Astrocyte (in vitro differentiated cells and primary cell): ENCODE data around the gene ARHGEF17. TPM values are rescaled to one million over a fixed set of nuclear protein-coding genes. Genes with fewer than 3 reads are reported as not detected.

Source experiments
- DNase-seq: peaks from one replicate; pipeline ENCODE4 v3.0.0-alpha.2; 2010; ENCODE audit warnings: low read depth
- FAIRE-seq: peaks from 2 replicates; lab custom pipeline; 2011; peaks lifted over from hg19 to GRCh38; lab: Jason Lieb, UNC
- H2AFZ ChIP-seq: 2 replicates; pipeline ENCODE4 v1.6.0; 2012; ENCODE audit warnings: low read depth, low read length, inconsistent platforms
- H3K27ac ChIP-seq: 2 replicates; pipeline ENCODE4 v1.5.1; 2011; ENCODE audit warnings: low read depth, low read length, inconsistent platforms
- H3K27me3 ChIP-seq: 2 replicates; pipeline ENCODE4 v1.6.0; 2011; ENCODE audit warnings: low read length, inconsistent platforms; ENCODE audit not compliant: insufficient read depth
- H3K36me3 ChIP-seq: 2 replicates; pipeline ENCODE4 v1.5.1; 2011; ENCODE audit warnings: low read length, inconsistent platforms; ENCODE audit not compliant: insufficient read depth
- H3K4me1 ChIP-seq: 2 replicates; pipeline ENCODE4 v1.5.1; 2011; ENCODE audit warnings: low read length, inconsistent platforms; ENCODE audit not compliant: insufficient read depth
- H3K4me2 ChIP-seq: 2 replicates; pipeline ENCODE4 v1.6.0; 2012; ENCODE audit warnings: low read length, inconsistent platforms
- H3K4me3 ChIP-seq: 2 replicates; pipeline ENCODE4 v1.5.1; 2011; ENCODE audit warnings: low read depth, mild to moderate bottlenecking, low read length, inconsistent platforms; ENCODE audit not compliant: insufficient read depth
- H3K79me2 ChIP-seq: 2 replicates; pipeline ENCODE4 v1.6.0; 2012; ENCODE audit warnings: mild to moderate bottlenecking, low read length, inconsistent platforms; ENCODE audit not compliant: insufficient read depth
- H3K9ac ChIP-seq: 2 replicates; pipeline ENCODE4 v1.6.0; 2012; ENCODE audit warnings: mild to moderate bottlenecking, low read length, inconsistent platforms
- H3K9me3 ChIP-seq: 2 replicates; pipeline ENCODE4 v1.5.1; 2012; ENCODE audit warnings: low read depth, mild to moderate bottlenecking, low read length, inconsistent platforms; ENCODE audit not compliant: insufficient read depth
- H4K20me1 ChIP-seq: 2 replicates; pipeline ENCODE4 v1.6.0; 2012; ENCODE audit warnings: low read length, inconsistent platforms; ENCODE audit not compliant: insufficient read depth
- H3K27ac Mint-ChIP-seq: one replicate; pipeline ENCODE4 v1.8.0; 2021; ENCODE audit warnings: mild to moderate bottlenecking, mixed read lengths; ENCODE audit not compliant: unreplicated experiment
- H3K27me3 Mint-ChIP-seq: one replicate; pipeline ENCODE4 v1.8.0; 2021; ENCODE audit warnings: low read depth, mixed read lengths; ENCODE audit not compliant: unreplicated experiment
- H3K36me3 Mint-ChIP-seq: one replicate; pipeline ENCODE4 v1.8.0; 2021; ENCODE audit warnings: low read depth, mixed read lengths; ENCODE audit not compliant: unreplicated experiment
- H3K4me1 Mint-ChIP-seq: one replicate; pipeline ENCODE4 v1.8.0; 2021; ENCODE audit warnings: low read depth, mixed read lengths; ENCODE audit not compliant: unreplicated experiment
- H3K4me3 Mint-ChIP-seq: one replicate; pipeline ENCODE4 v1.8.0; 2021; ENCODE audit warnings: mild to moderate bottlenecking, moderate library complexity, mixed read lengths; ENCODE audit not compliant: unreplicated experiment
- H3K9me3 Mint-ChIP-seq: one replicate; pipeline ENCODE4 v1.8.0; 2021; ENCODE audit warnings: mild to moderate bottlenecking, mixed read lengths; ENCODE audit not compliant: unreplicated experiment
- EZH2 ChIP-seq: IDR thresholded peaks from 2 replicates; pipeline ENCODE4 v1.6.1; 2012; ENCODE audit warnings: mild to moderate bottlenecking, low read length, inconsistent platforms; ENCODE audit not compliant: insufficient read depth
- total RNA-seq: library from RNA; stranded (reverse); gene quantifications from 2 replicates; pipeline ENCODE4 v1.2.1, GENCODE V29; 2021
- TF ChIP-seq, protein P1 (sequence below): IDR thresholded peaks from 2 replicates; pipeline ENCODE4 v1.5.1; 2011; ENCODE audit warnings: low read depth, mild to moderate bottlenecking, inconsistent platforms, low read length, moderate library complexity; ENCODE audit not compliant: insufficient read depth

Gene ARHGEF17
- total RNA-seq, 1 donor from 2014 or later = 66.4 TPM

DNA sequence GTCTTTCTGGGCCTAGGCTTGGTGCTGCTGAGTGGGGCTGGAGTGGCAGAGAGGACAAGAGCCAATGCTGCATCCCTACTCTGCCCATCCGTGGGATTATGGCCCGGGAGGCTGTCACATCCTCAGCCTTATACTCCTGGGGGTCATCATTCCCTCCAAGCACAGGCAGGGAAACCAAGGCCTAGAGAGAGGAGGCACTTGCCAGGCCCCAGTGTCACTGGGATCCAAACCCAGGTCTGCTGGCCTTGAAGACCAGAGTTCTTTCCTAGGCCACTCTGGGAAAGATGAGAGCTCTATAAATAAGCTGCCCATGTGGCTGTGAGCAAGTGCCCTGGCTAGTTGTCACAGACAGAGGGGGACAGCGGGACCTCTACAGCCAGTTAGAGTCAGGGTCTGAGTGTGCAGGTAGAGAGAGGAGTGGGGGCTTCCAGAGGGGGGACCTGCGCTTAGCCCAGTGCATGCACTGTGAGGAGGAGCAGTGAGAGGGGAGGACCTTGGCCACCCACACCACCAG lies 72.9 kb downstream of the ARHGEF17 start:
- Mint-ChIP-seq H3K36me3 (no peaks in the 10 kb centered on the region), H3K9me3 (no peaks in the 10 kb centered on the region), H3K4me3 (no peak overlapping the region), H3K4me1 (peaks cover 9% of the 10 kb centered on the region), H3K27ac (no peak overlapping the region), H3K27me3 (no peaks in the 10 kb centered on the region)
- no peak overlapping the region for H2AFZ ChIP-seq
- no peak for TF ChIP-seq EZH2
- TF ChIP-seq, protein P1, sequence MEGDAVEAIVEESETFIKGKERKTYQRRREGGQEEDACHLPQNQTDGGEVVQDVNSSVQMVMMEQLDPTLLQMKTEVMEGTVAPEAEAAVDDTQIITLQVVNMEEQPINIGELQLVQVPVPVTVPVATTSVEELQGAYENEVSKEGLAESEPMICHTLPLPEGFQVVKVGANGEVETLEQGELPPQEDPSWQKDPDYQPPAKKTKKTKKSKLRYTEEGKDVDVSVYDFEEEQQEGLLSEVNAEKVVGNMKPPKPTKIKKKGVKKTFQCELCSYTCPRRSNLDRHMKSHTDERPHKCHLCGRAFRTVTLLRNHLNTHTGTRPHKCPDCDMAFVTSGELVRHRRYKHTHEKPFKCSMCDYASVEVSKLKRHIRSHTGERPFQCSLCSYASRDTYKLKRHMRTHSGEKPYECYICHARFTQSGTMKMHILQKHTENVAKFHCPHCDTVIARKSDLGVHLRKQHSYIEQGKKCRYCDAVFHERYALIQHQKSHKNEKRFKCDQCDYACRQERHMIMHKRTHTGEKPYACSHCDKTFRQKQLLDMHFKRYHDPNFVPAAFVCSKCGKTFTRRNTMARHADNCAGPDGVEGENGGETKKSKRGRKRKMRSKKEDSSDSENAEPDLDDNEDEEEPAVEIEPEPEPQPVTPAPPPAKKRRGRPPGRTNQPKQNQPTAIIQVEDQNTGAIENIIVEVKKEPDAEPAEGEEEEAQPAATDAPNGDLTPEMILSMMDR = no peak
- no peaks in the 10 kb centered on the region for H3K36me3 ChIP-seq
- DNase-seq (no peak), FAIRE-seq (no peak)
- H3K4me3 ChIP-seq = no peak overlapping the region
- no peaks in the 10 kb centered on the region for H3K9me3 ChIP-seq
- no peak overlapping the region for H3K27ac ChIP-seq
- H3K79me2 ChIP-seq = peaks cover 93% of the 10 kb centered on the region
- no peak overlapping the region for H3K4me2 ChIP-seq
- no peaks in the 10 kb centered on the region for H3K27me3 ChIP-seq
- no peak overlapping the region for H3K9ac ChIP-seq
- H4K20me1 ChIP-seq = peaks cover 83% of the 10 kb centered on the region
- H3K4me1 ChIP-seq = peaks cover 14% of the 10 kb centered on the region

DNA sequence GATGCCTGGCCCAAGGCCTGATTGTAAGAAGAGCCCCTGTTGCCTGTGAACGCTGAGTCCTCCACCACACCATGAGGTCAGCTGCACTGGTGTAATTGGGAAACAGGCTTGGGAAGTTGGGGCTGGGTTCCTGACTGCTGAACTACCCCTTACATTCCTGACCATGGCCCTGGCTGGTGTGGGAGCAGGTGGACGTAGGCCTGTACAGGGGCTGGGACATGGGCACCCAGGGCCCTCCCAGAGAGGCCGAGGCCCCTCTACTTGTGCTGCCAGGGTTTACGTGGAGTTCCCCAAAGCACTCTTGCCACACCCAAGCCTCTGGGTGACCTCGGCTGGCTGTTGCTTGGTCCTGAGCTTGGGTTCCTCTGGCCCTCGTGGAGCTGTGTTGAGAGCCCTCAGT lies 73.5 kb downstream of the ARHGEF17 start:
- H4K20me1 ChIP-seq = peaks cover 89% of the 10 kb centered on the region
- H3K9me3 Mint-ChIP-seq = no peaks in the 10 kb centered on the region
- no peak overlapping the region for H3K27ac ChIP-seq
- H3K36me3 ChIP-seq = no peaks in the 10 kb centered on the region
- peaks cover 9% of the 10 kb centered on the region for H3K4me1 Mint-ChIP-seq
- peaks cover 99% of the 10 kb centered on the region for H3K79me2 ChIP-seq
- no peaks in the 10 kb centered on the region for H3K36me3 Mint-ChIP-seq
- H3K4me3 Mint-ChIP-seq = no peak overlapping the region
- no peak overlapping the region for H3K9ac ChIP-seq
- no peaks in the 10 kb centered on the region for H3K27me3 ChIP-seq
- H3K4me3 ChIP-seq = no peak overlapping the region
- H3K27me3 Mint-ChIP-seq = no peaks in the 10 kb centered on the region
- H3K9me3 ChIP-seq = no peaks in the 10 kb centered on the region
- H2AFZ ChIP-seq = no peak overlapping the region
- peaks cover 14% of the 10 kb centered on the region for H3K4me1 ChIP-seq
- FAIRE-seq = no peak
- TF ChIP-seq, protein P1 = no peak
- TF ChIP-seq EZH2 = no peak
- DNase-seq = no peak
- no peak overlapping the region for H3K4me2 ChIP-seq
- no peak overlapping the region for H3K27ac Mint-ChIP-seq

DNA sequence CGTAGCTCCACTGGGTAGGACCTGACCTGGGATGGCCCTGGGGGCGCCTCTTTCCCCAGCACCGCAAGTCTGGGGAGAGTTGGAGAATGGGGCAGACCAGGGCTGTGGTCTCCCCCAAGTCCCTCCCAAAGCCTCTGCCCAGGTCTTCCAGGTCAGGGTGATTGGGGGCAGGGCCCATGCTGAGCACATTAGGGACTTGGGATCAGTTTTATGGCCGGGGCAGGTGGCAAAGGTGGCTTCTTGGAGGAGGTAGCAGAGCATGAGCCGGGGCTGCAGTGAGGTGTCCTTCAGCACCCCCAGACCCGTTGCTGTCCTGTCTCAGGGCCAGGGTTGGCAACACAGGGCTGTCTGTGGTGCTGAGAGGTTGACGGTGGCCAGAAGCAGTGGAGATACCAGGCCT lies 74.1 kb downstream of the ARHGEF17 start:
- no peaks in the 10 kb centered on the region for H3K27me3 ChIP-seq
- no peaks in the 10 kb centered on the region for H3K9me3 Mint-ChIP-seq
- no peak overlapping the region for H3K9ac ChIP-seq
- peaks cover 7% of the 10 kb centered on the region for H3K4me1 Mint-ChIP-seq
- no peak overlapping the region for H3K27ac Mint-ChIP-seq
- no peak overlapping the region for H3K4me3 Mint-ChIP-seq
- TF ChIP-seq EZH2 = no peak
- TF ChIP-seq, protein P1 = no peak
- H3K79me2 ChIP-seq = peaks cover 97% of the 10 kb centered on the region
- H3K36me3 ChIP-seq = no peaks in the 10 kb centered on the region
- H2AFZ ChIP-seq = no peak overlapping the region
- no peaks in the 10 kb centered on the region for H3K36me3 Mint-ChIP-seq
- peaks cover 9% of the 10 kb centered on the region for H3K4me1 ChIP-seq
- FAIRE-seq = no peak
- H3K9me3 ChIP-seq = no peaks in the 10 kb centered on the region
- peaks cover 92% of the 10 kb centered on the region for H4K20me1 ChIP-seq
- H3K27me3 Mint-ChIP-seq = no peaks in the 10 kb centered on the region
- H3K4me3 ChIP-seq = no peak overlapping the region
- DNase-seq = no peak
- H3K27ac ChIP-seq = no peak overlapping the region
- no peak overlapping the region for H3K4me2 ChIP-seq
